Endometrial microvascular endothelial cells (primary cell): ENCODE data around the gene OGDH. TPM values are rescaled to one million over a fixed set of nuclear protein-coding genes. Genes with fewer than 3 reads are reported as not detected.

Source experiments
- in situ Hi-C: cut with HindIII; loops from 2 replicates; pipeline ENCODE4 v1.10.0; 2017; ENCODE audit warnings: low sequenced_read_pairs, low pct_unique_long_range_greater_than_20kb; ENCODE audit errors: inconsistent ontology term
- total RNA-seq: library from RNA; depleted of rRNA; stranded (reverse); fragments of >200 nt; gene quantifications from one replicate; pipeline ENCODE4 v1.2.3, GENCODE V29; 2015; ENCODE audit errors: inconsistent ontology term

OGDH gene
- total RNA-seq: 116 TPM

GRCh38 chr7:44606341-44607140 is at the start of gene OGDH:
Gene OGDH (plus strand): TSS chr7:44606627. CDS start chr7:44624344, 17,717 bp downstream.
- in situ Hi-C loops: no loop called here

GRCh38 chr7:44557485-44557884 is 48.9 kb upstream of the OGDH start:
- in situ Hi-C loops: loop anchor here (25.0 kb wide), 1 partner anchor 345 kb away; the partner anchor contains the start of gene YKT6

- in situ Hi-C loops: loop anchor here (25.0 kb wide), 1 partner anchor 347 kb away; the partner anchor contains the start of gene YKT6
These were observed 46.9 kb upstream of the OGDH start for GRCh38 chr7:44559485-44559884.

GRCh38 chr7:44561481-44561880 is 44.9 kb upstream of the OGDH start:
- in situ Hi-C loops: loop anchor here (25.0 kb wide), 1 partner anchor 349 kb away; the partner anchor contains the start of gene YKT6

GRCh38 chr7:44561962-44562621 is 44.3 kb upstream of the OGDH start:
- in situ Hi-C loops: loop anchor here (25.0 kb wide), 1 partner anchor 350 kb away; the partner anchor contains the start of gene YKT6

GRCh38 chr7:44562622-44562962 is 43.8 kb upstream of the OGDH start:
- in situ Hi-C loops: loop anchor here (25.0 kb wide), 1 partner anchor 350 kb away; the partner anchor contains the start of gene YKT6

- in situ Hi-C loops: loop anchor here (25.0 kb wide), 1 partner anchor 351 kb away; the partner anchor contains the start of gene YKT6
These were observed 43.2 kb upstream of the OGDH start for GRCh38 chr7:44563171-44563679.

- in situ Hi-C loops: loop anchor here (25.0 kb wide), 1 partner anchor 352 kb away; the partner anchor contains the start of gene YKT6
These were observed 41.8 kb upstream of the OGDH start for GRCh38 chr7:44564606-44565005.

GRCh38 chr7:44565097-44565794 is 41.2 kb upstream of the OGDH start:
- in situ Hi-C loops: loop anchor here (25.0 kb wide), 1 partner anchor 353 kb away; the partner anchor contains the start of gene YKT6

GRCh38 chr7:44565795-44566559 is 40.5 kb upstream of the OGDH start:
- in situ Hi-C loops: loop anchor here (25.0 kb wide), 1 partner anchor 354 kb away; the partner anchor contains the start of gene YKT6

GRCh38 chr7:44566680-44567079 is 39.7 kb upstream of the OGDH start:
- in situ Hi-C loops: loop anchor here (25.0 kb wide), 1 partner anchor 354 kb away; the partner anchor contains the start of gene YKT6

- in situ Hi-C loops: loop anchor here (25.0 kb wide), 1 partner anchor 356 kb away; the partner anchor contains the start of gene YKT6
These were observed 38.5 kb upstream of the OGDH start for GRCh38 chr7:44567884-44568283.

GRCh38 chr7:44568771-44569560 is 37.5 kb upstream of the OGDH start:
- in situ Hi-C loops: loop anchor here (25.0 kb wide), 1 partner anchor 357 kb away; the partner anchor contains the start of gene YKT6

- in situ Hi-C loops: loop anchor here (25.0 kb wide), 1 partner anchor 358 kb away; the partner anchor contains the start of gene YKT6
These were observed 36.5 kb upstream of the OGDH start for GRCh38 chr7:44569959-44570358.

GRCh38 chr7:44572771-44573170 is 33.7 kb upstream of the OGDH start:
- in situ Hi-C loops: loop anchor here (25.0 kb wide), 1 partner anchor 360 kb away; the partner anchor contains the start of gene YKT6

GRCh38 chr7:44573464-44574286 is 32.8 kb upstream of the OGDH start, which contains the start of gene DDX56:
Gene DDX56 (minus strand): TSS chr7:44573908. CDS start chr7:44573895, 13 bp downstream.
- in situ Hi-C loops: loop anchor here (25.0 kb wide), 1 partner anchor 361 kb away; the partner anchor contains the start of gene YKT6
